PC-3 (cell line): Measurements from ENCODE around the gene PDGFD. TPM values are rescaled to one million over a fixed set of nuclear protein-coding genes. Genes with fewer than 3 reads are reported as not detected.
A peak's percentile ranks its signal among the peaks of the same experiment; 100 is the strongest.

Experiments used
- ATAC-seq: fragments of 200-7000 bp; cut with Tn5 transposase; 2 replicates; pipeline ENCODE4 v1.9.1; 2020; ENCODE audit warnings: mild to moderate bottlenecking, moderate library complexity
- BruUV-seq: library from RNA; stranded (reverse); fragments of 400-500 nt; replicated peaks from 2 replicates; lab custom pipeline; 2021; lab: Mats Ljungman, UMichigan
- CTCF ChIA-PET: fragments of 300-600 bp; sonication (Branson Sonifier 250); formaldehyde crosslinking; loops from one replicate; lab custom pipeline; 2022; ENCODE audit warnings: antibody characterized with exemption; lab: Charles Lee
- POLR2A ChIA-PET: fragments of 300-600 bp; sonication (Branson Sonifier 250); formaldehyde crosslinking; loops from one replicate; lab custom pipeline; 2022; ENCODE audit warnings: antibody characterized with exemption; ENCODE audit not compliant: unreplicated experiment; lab: Charles Lee
- DNase-seq: peaks from one replicate; pipeline ENCODE4 v3.0.0-alpha.2; 2015
- H2AFZ ChIP-seq: fragments of 300-600 bp; sonication (generic); 2 replicates; pipeline ENCODE4 v1.6.0; 2016; ENCODE audit warnings: antibody characterized with exemption, low read length
- H3F3A ChIP-seq: fragments of 300-600 bp; sonication (generic); one replicate; pipeline ENCODE4 v1.6.0; 2017; ENCODE audit warnings: antibody characterized with exemption, low read length, control low read depth, mild to moderate bottlenecking; ENCODE audit not compliant: unreplicated experiment
- H3K27ac ChIP-seq: fragments of 300-600 bp; sonication (generic); 2 replicates; pipeline ENCODE4 v1.5.1; 2016; ENCODE audit warnings: mild to moderate bottlenecking, low read length
- H3K27me3 ChIP-seq: fragments of 300-600 bp; sonication (generic); 2 replicates; pipeline ENCODE4 v1.6.1; 2016; ENCODE audit warnings: low read length, mixed read lengths
- H3K36me3 ChIP-seq: fragments of 300-600 bp; sonication (generic); 2 replicates; pipeline ENCODE4 v1.6.1; 2016; ENCODE audit warnings: low read depth, mixed run types, low read length, mixed read lengths
- H3K4me1 ChIP-seq: fragments of 300-600 bp; sonication (generic); 2 replicates; pipeline ENCODE4 v1.5.1; 2016; ENCODE audit warnings: low read length; ENCODE audit not compliant: insufficient read depth
- H3K4me2 ChIP-seq: fragments of 300-600 bp; sonication (generic); 2 replicates; pipeline ENCODE4 v1.6.0; 2016; ENCODE audit warnings: low read length
- H3K4me3 ChIP-seq: fragments of 300-600 bp; sonication (generic); 2 replicates; pipeline ENCODE4 v1.5.1; 2016; ENCODE audit warnings: mild to moderate bottlenecking, low read length, mixed read lengths
- H3K79me2 ChIP-seq: fragments of 300-600 bp; sonication (generic); 2 replicates; pipeline ENCODE4 v1.6.1; 2017; ENCODE audit warnings: low read length, mixed read lengths
- H3K9ac ChIP-seq: fragments of 300-600 bp; sonication (generic); 2 replicates; pipeline ENCODE4 v1.6.0; 2016; ENCODE audit warnings: mild to moderate bottlenecking, low read length
- H3K9me2 ChIP-seq: fragments of 300-600 bp; sonication (generic); replicated peaks from 2 replicates; pipeline ENCODE4 v1.6.1; 2016; ENCODE audit warnings: mixed run types, low read length, mixed read lengths
- H3K9me3 ChIP-seq: fragments of 300-600 bp; sonication (generic); 2 replicates; pipeline ENCODE4 v1.6.1; 2016; ENCODE audit warnings: low read length, mixed read lengths
- H4K20me1 ChIP-seq: fragments of 300-600 bp; sonication (generic); 2 replicates; pipeline ENCODE4 v1.6.1; 2016; ENCODE audit warnings: low read length, mixed read lengths
- CTCF ChIP-seq: fragments of 300-600 bp; sonication (generic); conservative IDR thresholded peaks from 2 replicates; pipeline ENCODE4 v1.5.1; 2017; ENCODE audit warnings: antibody characterized with exemption, low read depth, mild to moderate bottlenecking, low read length
- EZH2 ChIP-seq: fragments of 300-600 bp; sonication (generic); IDR thresholded peaks from one replicate; pipeline ENCODE4 v1.6.1; 2017; ENCODE audit warnings: antibody characterized with exemption, mild to moderate bottlenecking, low read length; ENCODE audit not compliant: unreplicated experiment
- EZH2phosphoT487 ChIP-seq: fragments of 300-600 bp; sonication (generic); IDR thresholded peaks from 2 replicates; pipeline ENCODE4 v1.6.1; 2018; ENCODE audit warnings: mild to moderate bottlenecking, antibody characterized with exemption, low read length, borderline replicate concordance
- intact Hi-C: fragments of 100-400 bp; cut with micrococcal nuclease; formaldehyde crosslinking; loops from 2 replicates; pipeline ENCODE4 v1.9.0; 2023
- total RNA-seq: library from RNA; depleted of rRNA; stranded (reverse); fragments of >200 nt; gene quantifications from 2 replicates; pipeline ENCODE4 v1.2.3, GENCODE V29; 2014

Gene PDGFD
- total RNA-seq, 1 experiment from 2014 or later: 5.0 TPM

GRCh38 chr11:103978616-103979595, 185.0 kb downstream of the PDGFD start:
- no peaks in the 10 kb centered on the region for H3K79me2 ChIP-seq

GRCh38 chr11:103972013-103972412, 191.9 kb downstream of the PDGFD start:
- intact Hi-C loops: no loop called here
- Histone ChIP-seq H4K20me1 (no peaks in the 10 kb centered on the region), H3K4me2 (no peak overlapping the region), H3K79me2 (no peaks in the 10 kb centered on the region), H3K27ac (no peak overlapping the region), H3K4me3 (no peak overlapping the region), H2AFZ (no peak overlapping the region), H3K4me1 (no peaks in the 10 kb centered on the region), H3K27me3 (peaks cover 21% of the 10 kb centered on the region; the same call in 1 of the 2 replicates), H3F3A (no peaks in the 10 kb centered on the region), H3K36me3 (no peaks in the 10 kb centered on the region), H3K9me2 (no peaks in the 10 kb centered on the region), H3K9me3 (no peaks in the 10 kb centered on the region), H3K9ac (no peak overlapping the region)
- CTCF ChIA-PET: no interaction called here
- ATAC-seq: no peak
- POLR2A ChIA-PET: no interaction called here
- BruUV-seq: no TSS peak
- TF ChIP-seq CTCF (no peak), EZH2 (no peak), EZH2phosphoT487 (no peak)
- no peak for DNase-seq

More at GRCh38 chr11:103978616-103979595, 185.0 kb downstream of the PDGFD start:
- ChIA-PET CTCF (no interaction called here), POLR2A (no interaction called here)
- Histone ChIP-seq H3K27me3 (no peaks in the 10 kb centered on the region), H3K36me3 (no peaks in the 10 kb centered on the region), H3F3A (no peaks in the 10 kb centered on the region), H3K4me3 (no peak overlapping the region), H4K20me1 (no peaks in the 10 kb centered on the region), H2AFZ (no peak overlapping the region), H3K9me2 (no peaks in the 10 kb centered on the region), H3K9me3 (no peaks in the 10 kb centered on the region), H3K27ac (no peak overlapping the region), H3K9ac (no peak overlapping the region), H3K4me1 (no peaks in the 10 kb centered on the region), H3K4me2 (no peak overlapping the region)
- no peak for TF ChIP-seq CTCF
- TF ChIP-seq EZH2phosphoT487: no peak
- TF ChIP-seq EZH2: no peak
- intact Hi-C loops: no loop called here
- ATAC-seq: no peak
- BruUV-seq: no TSS peak
- DNase-seq: peak; percentile 31

GRCh38 chr11:103970701-103971249, 193.2 kb downstream of the PDGFD start:
- Histone ChIP-seq H3K9me2 (no peaks in the 10 kb centered on the region), H3K4me2 (no peak overlapping the region), H4K20me1 (no peaks in the 10 kb centered on the region), H3K9me3 (no peaks in the 10 kb centered on the region), H3K27me3 (peaks cover 21% of the 10 kb centered on the region; the same call in 1 of the 2 replicates), H3K36me3 (no peaks in the 10 kb centered on the region), H3K4me1 (no peaks in the 10 kb centered on the region), H2AFZ (no peak overlapping the region), H3K9ac (no peak overlapping the region), H3K4me3 (no peak overlapping the region), H3K79me2 (no peaks in the 10 kb centered on the region), H3K27ac (no peak overlapping the region), H3F3A (no peaks in the 10 kb centered on the region)
- intact Hi-C loops: no loop called here
- TF ChIP-seq EZH2phosphoT487 (no peak), EZH2 (no peak), CTCF (no peak)
- ATAC-seq (no peak), DNase-seq (no peak)
- no TSS peak for BruUV-seq
- ChIA-PET POLR2A (no interaction called here), CTCF (no interaction called here)
